Measurements from ENCODE around the gene SYT13. TPM values are rescaled to one million over a fixed set of nuclear protein-coding genes. Genes with fewer than 3 reads are reported as not detected.
A peak's percentile ranks its signal among the peaks of the same experiment; 100 is the strongest.

SYT13 gene
- total and polyA plus RNA-seq, 5 donors = 12.8 to 28.5 (median 22.2) TPM

DNA sequence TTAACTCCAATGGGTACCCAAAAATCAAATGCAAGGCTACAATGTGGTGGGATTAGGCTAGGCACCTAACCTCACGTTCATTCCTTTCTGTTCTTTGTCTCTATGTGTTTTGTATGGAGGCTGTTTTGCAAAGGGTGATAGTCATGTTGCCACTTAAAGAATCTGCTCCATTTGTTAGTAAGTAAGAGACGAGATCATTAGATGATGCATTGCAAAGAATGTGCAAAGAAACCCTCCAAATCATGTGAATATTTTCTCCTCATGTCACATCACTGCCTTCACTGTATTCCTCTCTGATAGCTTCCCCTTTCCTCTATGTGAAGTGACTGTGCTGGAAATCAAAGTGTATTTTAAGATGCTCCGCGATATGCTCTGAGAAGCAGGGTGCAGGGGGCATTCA, 11.9 kb downstream of the SYT13 start:
- WGBS = 79% methylated on average over 4 of the region's 4 CpGs
- Histone ChIP-seq H3K4me1 (ENCODE audit: control insufficient read depth, insufficient read depth, low read length) (no peaks in the 10 kb centered on the region), H3K27me3 (ENCODE audit: control insufficient read depth, insufficient read depth) (no peaks in the 10 kb centered on the region), H3K27ac (ENCODE audit: low read length) (no peak overlapping the region), H3K4me3 (ENCODE audit: low read length) (no peak overlapping the region), H3K9me3 (ENCODE audit: control insufficient read depth, low read length) (no peaks in the 10 kb centered on the region)
- intact Hi-C loops (cut with DNase I) = no loop called here
- DNase-seq (no peak), ATAC-seq (no peak)

DNA sequence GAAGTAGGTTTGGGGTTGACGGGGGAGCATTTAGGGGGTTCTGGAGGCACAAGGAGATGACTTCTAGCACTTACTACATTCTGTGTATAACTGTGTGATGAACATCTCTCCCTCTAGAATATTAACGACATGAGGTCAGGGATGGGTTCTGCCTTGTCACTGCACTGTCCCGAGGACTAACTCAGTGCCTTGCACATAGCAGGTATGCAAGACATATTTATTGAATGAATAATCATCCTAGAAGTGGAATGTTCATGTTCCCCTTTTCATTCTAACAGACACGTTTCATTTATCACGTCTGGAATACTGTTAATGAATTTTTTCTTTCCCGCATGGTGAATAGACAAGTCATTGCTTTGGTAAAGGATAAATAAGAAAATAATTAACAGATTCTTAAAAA, 12.6 kb downstream of the SYT13 start:
- ATAC-seq = no peak
- 74% methylated on average over 6 of the region's 6 CpGs for WGBS
- DNase-seq = no peak
- intact Hi-C loops (cut with DNase I) = no loop called here
- Histone ChIP-seq H3K4me1 (ENCODE audit: control insufficient read depth, insufficient read depth, low read length) (no peaks in the 10 kb centered on the region), H3K4me3 (ENCODE audit: low read length) (no peak overlapping the region), H3K27me3 (ENCODE audit: control insufficient read depth, insufficient read depth) (no peaks in the 10 kb centered on the region), H3K9me3 (ENCODE audit: control insufficient read depth, low read length) (no peaks in the 10 kb centered on the region), H3K27ac (ENCODE audit: low read length) (no peak overlapping the region)

DNA sequence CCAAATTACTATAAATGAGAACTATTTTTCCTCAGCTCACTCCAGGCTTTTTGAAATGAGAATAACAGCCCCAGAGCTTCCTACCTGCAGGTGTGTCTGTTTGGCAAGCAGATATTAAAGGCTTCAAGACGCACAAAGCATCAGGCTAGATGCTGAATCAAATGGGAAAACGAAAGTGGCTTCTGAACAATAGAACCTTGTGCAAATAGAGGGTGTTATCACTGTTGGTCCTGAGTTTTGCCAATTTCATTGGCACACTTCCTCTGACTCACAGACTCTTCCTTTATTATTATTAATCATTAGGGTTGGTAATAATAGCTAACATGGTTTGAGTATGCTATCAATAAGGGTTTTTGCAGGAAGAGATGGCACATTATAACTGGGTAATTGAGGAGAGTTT, 13.4 kb downstream of the SYT13 start:
- Histone ChIP-seq H3K9me3 (ENCODE audit: control insufficient read depth, low read length) (no peaks in the 10 kb centered on the region), H3K27ac (ENCODE audit: low read length) (no peak overlapping the region), H3K4me3 (ENCODE audit: low read length) (no peak overlapping the region), H3K27me3 (ENCODE audit: control insufficient read depth, insufficient read depth) (no peaks in the 10 kb centered on the region), H3K4me1 (ENCODE audit: control insufficient read depth, insufficient read depth, low read length) (no peaks in the 10 kb centered on the region)
- DNase-seq (no peak), ATAC-seq (no peak)
- intact Hi-C loops (cut with DNase I) = no loop called here
- 55% methylated on average over 2 of the region's 2 CpGs for WGBS

- 71% methylated on average over 4 of the region's 4 CpGs for WGBS
- Histone ChIP-seq H3K9me3 (ENCODE audit: control insufficient read depth, low read length) (no peaks in the 10 kb centered on the region), H3K27ac (ENCODE audit: low read length) (no peak overlapping the region), H3K4me1 (ENCODE audit: control insufficient read depth, insufficient read depth, low read length) (no peaks in the 10 kb centered on the region), H3K27me3 (ENCODE audit: control insufficient read depth, insufficient read depth) (no peaks in the 10 kb centered on the region), H3K4me3 (ENCODE audit: low read length) (no peak overlapping the region)
- no peak for DNase-seq
- ATAC-seq = no peak
- intact Hi-C loops (cut with DNase I) = no loop called here
Measured at GRCh38 chr11:45270946-45271716, 15.0 kb downstream of the SYT13 start.

DNA sequence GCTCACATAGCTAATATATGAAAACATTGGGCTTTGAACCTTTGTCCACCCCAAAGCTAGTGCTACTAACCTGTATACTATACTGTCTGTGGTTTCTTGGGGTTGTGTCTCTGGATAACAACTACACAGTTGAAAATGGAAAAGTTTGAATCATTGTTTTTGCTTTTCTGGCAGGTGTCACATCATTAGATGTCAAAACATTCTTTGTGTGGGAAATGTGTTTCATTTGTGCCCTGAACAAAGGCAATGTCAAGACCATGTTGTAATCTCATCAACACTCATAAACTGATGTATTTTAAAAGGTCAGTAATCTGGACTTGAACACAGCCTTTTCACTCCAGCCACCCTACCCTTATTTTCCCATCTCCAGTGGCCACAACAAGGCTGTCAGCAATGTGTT, 16.5 kb downstream of the SYT13 start:
- H3K4me3 ChIP-seq (ENCODE audit: low read length) = no peak overlapping the region
- no peaks in the 10 kb centered on the region for H3K27me3 ChIP-seq (ENCODE audit: control insufficient read depth, insufficient read depth)
- intact Hi-C loops (cut with DNase I) = no loop called here
- DNase-seq = no peak
- H3K9me3 ChIP-seq (ENCODE audit: control insufficient read depth, low read length) = no peaks in the 10 kb centered on the region
- no peak overlapping the region for H3K27ac ChIP-seq (ENCODE audit: low read length)
- no peak for ATAC-seq
- H3K4me1 ChIP-seq (ENCODE audit: control insufficient read depth, insufficient read depth, low read length) = no peaks in the 10 kb centered on the region

DNA sequence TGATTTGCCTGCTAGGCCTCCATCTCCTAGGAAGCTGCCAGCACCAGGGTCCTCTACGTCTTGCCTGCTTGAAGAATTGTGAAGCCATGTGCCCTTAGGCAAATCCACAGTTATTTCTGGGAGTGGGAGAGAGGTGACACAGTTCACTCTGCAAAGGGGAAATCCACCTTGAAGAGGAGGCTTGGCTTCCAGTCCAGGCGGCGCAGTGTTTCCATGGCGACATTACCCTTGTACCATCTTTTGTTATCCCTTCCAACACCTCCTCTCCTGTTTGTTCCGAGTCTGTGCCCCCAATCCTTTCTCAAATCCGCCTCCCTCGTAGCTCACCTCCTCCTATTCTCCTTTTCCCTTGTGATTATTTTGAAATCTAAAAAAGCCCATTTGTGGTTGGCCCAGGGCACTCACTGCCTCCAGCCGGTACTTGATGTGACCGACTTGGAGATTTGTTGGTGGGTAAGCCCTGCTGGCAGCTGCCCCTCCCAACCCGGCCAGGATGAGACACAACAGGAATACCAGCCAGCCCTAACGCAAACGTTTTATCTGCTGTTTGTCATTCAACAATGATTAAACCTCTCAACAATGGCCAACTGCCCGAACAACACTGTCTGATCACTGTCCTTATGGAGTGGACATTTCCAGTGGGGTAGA, 18.4 kb downstream of the SYT13 start:
- DNase-seq (peak; percentile 39 to 76 (median 74)), ATAC-seq (peak; percentile 69 to 86)
- Histone ChIP-seq H3K4me3 (ENCODE audit: low read length) (no peak overlapping the region), H3K27ac (ENCODE audit: low read length) (no peak overlapping the region), H3K9me3 (ENCODE audit: control insufficient read depth, low read length) (no peaks in the 10 kb centered on the region), H3K27me3 (ENCODE audit: control insufficient read depth, insufficient read depth) (no peaks in the 10 kb centered on the region), H3K4me1 (ENCODE audit: control insufficient read depth, insufficient read depth, low read length) (no peaks in the 10 kb centered on the region)
- WGBS = 49% methylated on average over 13 of the region's 13 CpGs
- intact Hi-C loops (cut with DNase I) = no loop called here

GRCh38 chr11:45267052-45267451, 19.1 kb downstream of the SYT13 start:
- 62% methylated on average over 14 of the region's 14 CpGs for WGBS
- ATAC-seq = peak in 1 of 2 donors; percentile 15
- H3K27me3 ChIP-seq (ENCODE audit: control insufficient read depth, insufficient read depth) = no peaks in the 10 kb centered on the region
- no peaks in the 10 kb centered on the region for H3K9me3 ChIP-seq (ENCODE audit: control insufficient read depth, low read length)
- no peak overlapping the region for H3K27ac ChIP-seq (ENCODE audit: low read length)
- no peaks in the 10 kb centered on the region for H3K4me1 ChIP-seq (ENCODE audit: control insufficient read depth, insufficient read depth, low read length)
- no peak for DNase-seq
- no peak overlapping the region for H3K4me3 ChIP-seq (ENCODE audit: low read length)
- intact Hi-C loops (cut with DNase I) = no loop called here

GRCh38 chr11:45266676-45267020, 19.5 kb downstream of the SYT13 start:
- intact Hi-C loops (cut with DNase I) = no loop called here
- H3K9me3 ChIP-seq (ENCODE audit: control insufficient read depth, low read length) = no peaks in the 10 kb centered on the region
- no peak overlapping the region for H3K4me3 ChIP-seq (ENCODE audit: low read length)
- H3K4me1 ChIP-seq (ENCODE audit: control insufficient read depth, insufficient read depth, low read length) = no peaks in the 10 kb centered on the region
- H3K27me3 ChIP-seq (ENCODE audit: control insufficient read depth, insufficient read depth) = no peaks in the 10 kb centered on the region
- DNase-seq (no peak), ATAC-seq (no peak)
- H3K27ac ChIP-seq (ENCODE audit: low read length) = no peak overlapping the region
- 92% methylated on average over 1 of the region's 1 CpG for WGBS

- DNase-seq (no peak), ATAC-seq (no peak)
- H3K4me1 ChIP-seq (ENCODE audit: control insufficient read depth, insufficient read depth, low read length) = no peaks in the 10 kb centered on the region
- H3K27me3 ChIP-seq (ENCODE audit: control insufficient read depth, insufficient read depth) = no peaks in the 10 kb centered on the region
- H3K9me3 ChIP-seq (ENCODE audit: control insufficient read depth, low read length) = no peaks in the 10 kb centered on the region
- no peak overlapping the region for H3K27ac ChIP-seq (ENCODE audit: low read length)
- H3K4me3 ChIP-seq (ENCODE audit: low read length) = no peak overlapping the region
- 82% methylated on average over 2 of the region's 2 CpGs for WGBS
- intact Hi-C loops (cut with DNase I) = no loop called here
Measured at GRCh38 chr11:45265969-45266675, 20.0 kb downstream of the SYT13 start.

DNA sequence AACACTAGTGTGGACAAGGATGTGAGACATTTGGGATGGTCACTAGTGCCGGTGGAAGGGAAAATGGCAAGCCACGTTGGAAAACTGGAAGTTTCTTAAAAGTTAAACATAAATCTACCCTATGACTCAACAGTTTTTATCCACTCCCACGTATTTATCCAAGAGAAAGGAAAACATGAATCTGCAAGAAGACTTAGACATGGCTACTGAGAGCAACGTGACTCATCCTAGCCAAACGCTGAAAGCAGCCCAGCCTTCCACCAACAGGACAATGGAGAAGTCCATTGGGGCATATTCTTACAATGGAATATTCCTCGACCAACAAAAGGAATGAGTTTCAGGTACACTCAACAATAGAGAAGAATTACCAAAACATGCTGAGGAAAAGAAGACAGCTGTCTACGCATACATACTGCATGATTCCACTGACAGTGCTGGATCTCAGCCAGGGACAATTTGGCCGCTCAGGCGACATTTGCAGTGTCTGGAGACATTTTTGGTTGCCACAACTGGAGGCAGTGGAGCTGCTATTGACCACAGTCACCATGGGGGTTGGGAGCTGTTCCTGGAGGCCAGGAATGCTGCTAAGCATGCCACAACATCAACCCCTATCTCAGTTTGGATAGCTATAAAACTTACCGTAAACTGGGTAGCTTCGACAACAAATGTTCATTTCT, 21.2 kb downstream of the SYT13 start:
- intact Hi-C loops (cut with DNase I) = no loop called here
- ATAC-seq (no peak), DNase-seq (no peak)
- Histone ChIP-seq H3K9me3 (ENCODE audit: control insufficient read depth, low read length) (no peaks in the 10 kb centered on the region), H3K27me3 (ENCODE audit: control insufficient read depth, insufficient read depth) (no peaks in the 10 kb centered on the region), H3K27ac (ENCODE audit: low read length) (no peak overlapping the region), H3K4me3 (ENCODE audit: low read length) (no peak overlapping the region), H3K4me1 (ENCODE audit: control insufficient read depth, insufficient read depth, low read length) (no peaks in the 10 kb centered on the region)
- 60% methylated on average over 11 of the region's 11 CpGs for WGBS

GRCh38 chr11:45263773-45264172, 22.4 kb downstream of the SYT13 start:
- peaks cover 3% of the 10 kb centered on the region for H3K4me1 ChIP-seq (ENCODE audit: control insufficient read depth, insufficient read depth, low read length)
- H3K27ac ChIP-seq (ENCODE audit: low read length) = no peak overlapping the region
- no peaks in the 10 kb centered on the region for H3K9me3 ChIP-seq (ENCODE audit: control insufficient read depth, low read length)
- WGBS = 87% methylated on average over 3 of the region's 3 CpGs
- H3K4me3 ChIP-seq (ENCODE audit: low read length) = no peak overlapping the region
- intact Hi-C loops (cut with DNase I) = no loop called here
- ATAC-seq (no peak), DNase-seq (no peak)
- H3K27me3 ChIP-seq (ENCODE audit: control insufficient read depth, insufficient read depth) = no peaks in the 10 kb centered on the region

Measured in right cardiac atrium (tissue), 5 donors.